GM12878 (cell line): ENCODE data around the gene MEAF6.

Experiments
- E4F1 ChIP-seq: fragments of 450-650 bp; IDR thresholded peaks from 2 replicates; pipeline ENCODE4 v1.6.1; 2018; ENCODE audit warnings: borderline replicate concordance, mild to moderate bottlenecking; ENCODE audit not compliant: partially characterized antibody
- GABPA ChIP-seq: IDR thresholded peaks from 2 replicates; pipeline ENCODE4 v1.6.1; 2014; ENCODE audit warnings: antibody characterized with exemption, low read depth, mild to moderate bottlenecking, inconsistent platforms
- JUNB ChIP-seq: IDR thresholded peaks from 2 replicates; pipeline ENCODE4 v1.6.1; 2016; ENCODE audit warnings: antibody characterized with exemption, mild to moderate bottlenecking
- LARP7 ChIP-seq: fragments of 450-650 bp; IDR thresholded peaks from 2 replicates; pipeline ENCODE4 v1.6.1; 2017; ENCODE audit warnings: mild to moderate bottlenecking
- NRF1 ChIP-seq: conservative IDR thresholded peaks from 2 replicates; pipeline ENCODE4 v1.6.1; 2011; ENCODE audit warnings: mild to moderate bottlenecking, low read depth, low read length, improper control_type of control experiment
- PBX3 ChIP-seq: IDR thresholded peaks from 2 replicates; pipeline ENCODE4 v1.6.1; 2011; ENCODE audit warnings: mild to moderate bottlenecking, low read depth, low read length, moderate library complexity; ENCODE audit not compliant: insufficient replicate concordance
- POLR2A ChIP-seq: IDR thresholded peaks from 2 replicates; pipeline ENCODE4 v1.6.1; 2011; ENCODE audit warnings: low read depth, mild to moderate bottlenecking, low read length
- POLR2AphosphoS5 ChIP-seq: IDR thresholded peaks from 2 replicates; pipeline ENCODE4 v1.6.1; 2011; ENCODE audit warnings: mild to moderate bottlenecking, low read length, inconsistent platforms
- RAD21 ChIP-seq: IDR thresholded peaks from 2 replicates; pipeline ENCODE4 v1.6.1; 2011; ENCODE audit warnings: mild to moderate bottlenecking, low read depth, low read length, moderate library complexity; ENCODE audit not compliant: insufficient read depth
- RB1 ChIP-seq: fragments of 450-650 bp; formaldehyde crosslinking; IDR thresholded peaks from 2 replicates; pipeline ENCODE4 v1.6.1; 2017; ENCODE audit warnings: mild to moderate bottlenecking, borderline replicate concordance
- SMAD1 ChIP-seq: fragments of 450-650 bp; IDR thresholded peaks from 2 replicates; pipeline ENCODE4 v1.6.1; 2018; ENCODE audit warnings: mild to moderate bottlenecking, low read depth; ENCODE audit not compliant: partially characterized antibody
- YBX1 ChIP-seq: fragments of 450-650 bp; IDR thresholded peaks from 2 replicates; pipeline ENCODE4 v1.6.1; 2016; ENCODE audit warnings: antibody characterized with exemption
- ZSCAN29 ChIP-seq: fragments of 450-650 bp; IDR thresholded peaks from 2 replicates; pipeline ENCODE4 v1.6.1; 2017; ENCODE audit warnings: mild to moderate bottlenecking, moderate library complexity

GRCh38 chr1:37480125-37480466 lies 34.5 kb downstream of the MEAF6 start:
- TF ChIP-seq POLR2AphosphoS5, result no peak
- TF ChIP-seq YBX1, result no peak
- no peak for TF ChIP-seq RAD21
- TF ChIP-seq POLR2A, result no peak
- no peak for TF ChIP-seq ZSCAN29
- no peak for TF ChIP-seq GABPA
- TF ChIP-seq E4F1, result no peak
- TF ChIP-seq NRF1, result no peak
- TF ChIP-seq PBX3, result no peak
- TF ChIP-seq SMAD1, result no peak
- TF ChIP-seq JUNB, result no peak
- no peak for TF ChIP-seq LARP7
- TF ChIP-seq RB1, result no peak
